COR-L47 (cell line): ENCODE results near the gene DNAJC19.

Source experiments
- DNase-seq: peaks from one replicate; lab custom pipeline; 2025; lab: John Stamatoyannopoulos, UW

DNAJC19 gene

GRCh38 chr3:180961087-180961486, 28.4 kb downstream of the DNAJC19 start:
- no peak for DNase-seq

- DNase-seq = no peak
Observed at GRCh38 chr3:180959691-180960090, 29.8 kb downstream of the DNAJC19 start.

GRCh38 chr3:180947761-180948390, 41.7 kb downstream of the DNAJC19 start:
- no peak for DNase-seq

GRCh38 chr3:180940826-180941225, 48.7 kb downstream of the DNAJC19 start:
- DNase-seq = no peak

- DNase-seq = no peak
Observed at GRCh38 chr3:180934638-180935037, 54.9 kb downstream of the DNAJC19 start.
